Fibroblast of peridontal ligament (primary cell): Measurements from ENCODE around the gene CCDC116.
A peak's percentile ranks its signal among the peaks of the same experiment; 100 is the strongest.
"Not testable (repeated sequence)": the region's sequence is repeated elsewhere in the genome, so short reads cannot be mapped to it uniquely, and the experiment has no call there.

Source experiments
- DNase-seq: peaks from one replicate; pipeline ENCODE4 v3.0.0-alpha.2; 2010; ENCODE audit errors: extremely low read depth

CCDC116 gene

GRCh38 chr22:21652010-21652546, 19.5 kb downstream of the CCDC116 start:
- DNase-seq, result peak; percentile 84

- no peak for DNase-seq
Measured at GRCh38 chr22:21652547-21653545, 20.3 kb downstream of the CCDC116 start.

- DNase-seq, result no peak
Measured at GRCh38 chr22:21657020-21657359, 24.4 kb downstream of the CCDC116 start.

- no peak for DNase-seq
Measured at GRCh38 chr22:21657360-21658032, 24.9 kb downstream of the CCDC116 start.

- DNase-seq, result no peak
Measured at GRCh38 chr22:21659864-21660525, 27.4 kb downstream of the CCDC116 start.

GRCh38 chr22:21660904-21661303, 28.3 kb downstream of the CCDC116 start:
- no peak for DNase-seq

GRCh38 chr22:21661991-21662390, 29.4 kb downstream of the CCDC116 start:
- no peak for DNase-seq

GRCh38 chr22:21663738-21664137, 31.2 kb downstream of the CCDC116 start:
- DNase-seq, result no peak

GRCh38 chr22:21665047-21665851, 32.7 kb downstream of the CCDC116 start:
- no peak for DNase-seq

- DNase-seq, result no peak
Measured at GRCh38 chr22:21666786-21667185, 34.2 kb downstream of the CCDC116 start.

- DNase-seq, result no peak
Measured at GRCh38 chr22:21669026-21669425, 36.5 kb downstream of the CCDC116 start.

GRCh38 chr22:21672107-21672629, 39.6 kb downstream of the CCDC116 start:
- DNase-seq, result no peak

GRCh38 chr22:21673534-21674321, 41.2 kb downstream of the CCDC116 start:
- DNase-seq, result no peak

GRCh38 chr22:21674638-21675245, 42.2 kb downstream of the CCDC116 start:
- DNase-seq, result no peak

GRCh38 chr22:21677606-21678443, 45.3 kb downstream of the CCDC116 start:
- no peak for DNase-seq

GRCh38 chr22:21678842-21679241, 46.3 kb downstream of the CCDC116 start:
- DNase-seq, result not testable (repeated sequence)

- DNase-seq, result no peak
Measured at GRCh38 chr22:21679383-21679782, 46.8 kb downstream of the CCDC116 start.

- DNase-seq, result no peak
Measured at GRCh38 chr22:21680830-21681565, 48.4 kb downstream of the CCDC116 start.
